Glomerular visceral epithelial cell (primary cell): ENCODE data around the gene TTC23L.
"Not testable (repeated sequence)": the region's sequence is repeated elsewhere in the genome, so short reads cannot be mapped to it uniquely, and the experiment has no call there.

ENCODE experiments used
- DNase-seq: peaks from one replicate; pipeline ENCODE4 v3.0.0-alpha.2; 2016; ENCODE audit errors: extremely low spot score

TTC23L gene

DNA sequence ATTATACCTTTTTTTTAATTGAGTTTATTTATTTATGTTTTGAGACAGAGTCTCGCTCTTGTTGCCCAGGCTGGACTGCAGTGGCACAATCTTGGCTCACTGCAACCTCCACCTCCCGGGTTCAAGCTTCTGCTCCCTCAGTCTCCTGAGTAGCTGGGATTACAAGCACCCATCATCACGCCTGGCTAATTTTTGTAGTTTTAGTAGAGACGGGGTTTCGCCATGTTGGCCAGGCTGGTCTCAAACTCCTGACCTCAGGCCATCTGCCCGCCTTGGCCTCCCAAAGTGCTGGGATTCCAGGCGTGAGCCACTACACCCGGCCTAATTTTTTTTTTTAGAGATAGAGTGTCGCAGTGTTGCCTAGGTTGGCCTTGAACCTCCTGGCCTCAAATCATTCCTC lies 84.3 kb downstream of the TTC23L start:
- not testable (repeated sequence) for DNase-seq

DNA sequence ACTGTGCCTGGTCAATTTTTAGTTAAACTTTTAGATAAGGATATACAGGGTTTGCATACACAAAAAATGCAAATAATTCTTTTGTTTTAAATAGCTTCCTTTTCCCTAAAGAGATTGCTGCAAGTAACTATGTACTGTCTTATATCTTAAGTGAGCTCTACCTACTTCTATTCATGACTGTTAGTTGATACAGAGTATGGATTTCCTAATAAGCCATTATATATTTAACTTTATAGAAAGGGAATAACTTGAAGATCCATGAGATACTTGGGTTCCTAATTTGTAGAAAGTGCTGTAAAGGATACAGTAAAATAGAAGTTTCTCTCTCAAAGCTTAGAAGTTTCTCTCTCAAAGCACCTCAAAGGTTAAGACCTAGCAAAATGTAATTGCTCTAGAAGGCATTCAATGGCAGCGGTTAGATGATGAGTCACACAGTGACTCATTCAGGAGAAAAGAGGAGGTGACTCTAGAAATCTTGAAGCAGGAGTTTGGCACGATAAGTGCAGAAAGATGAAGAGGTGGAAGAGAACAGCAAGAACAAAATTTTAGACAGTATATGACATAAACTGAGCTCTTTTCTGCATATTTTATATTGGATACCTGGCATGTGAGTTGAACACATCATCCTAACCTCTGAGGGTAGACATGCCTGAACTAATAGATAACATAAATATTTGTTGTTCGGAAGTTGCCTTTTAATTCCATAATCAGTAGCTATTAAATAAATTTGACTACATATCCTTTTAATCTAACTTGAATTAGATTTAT lies 84.9 kb downstream of the TTC23L start:
- DNase-seq: peak; percentile 81

DNA sequence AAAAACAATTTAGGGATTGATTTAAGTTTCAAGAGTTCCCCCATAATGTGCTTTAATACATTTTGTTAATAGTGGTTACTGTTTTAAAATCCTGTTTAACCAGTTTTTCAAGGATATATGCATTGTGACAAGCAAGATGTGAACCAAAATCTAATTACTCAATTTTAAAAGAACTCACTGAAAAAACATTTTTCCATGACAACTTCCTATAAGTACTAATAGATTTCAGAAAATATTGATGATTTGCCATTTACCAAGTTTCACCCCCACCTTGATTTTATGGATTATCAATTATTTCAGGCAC lies 85.5 kb downstream of the TTC23L start:
- DNase-seq: no peak

DNA sequence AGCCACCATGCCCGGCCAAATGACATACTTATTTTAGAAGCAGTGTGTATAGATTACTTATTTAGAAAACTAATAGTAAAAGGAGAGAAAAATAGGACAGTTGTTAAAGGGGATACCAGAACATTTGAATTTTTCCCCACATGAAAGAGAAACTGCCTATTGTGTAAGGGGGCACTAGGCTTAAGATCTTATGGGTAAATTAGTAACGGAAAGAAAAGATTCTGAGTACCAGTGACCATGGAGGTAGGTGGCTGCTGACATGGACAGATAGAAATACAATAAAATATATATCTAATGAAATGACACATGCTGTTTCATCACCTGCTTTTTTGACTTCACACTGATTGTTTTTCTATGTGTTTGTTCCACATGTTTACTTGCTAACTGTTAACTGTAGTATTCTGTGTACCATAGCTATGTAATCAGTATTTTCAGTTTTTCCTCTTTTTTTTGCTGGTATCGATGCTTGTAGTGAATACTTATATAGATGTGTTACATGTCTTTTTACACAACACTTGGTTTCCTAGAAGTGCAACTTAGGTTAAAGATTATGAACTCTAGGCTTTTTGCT lies 87.4 kb downstream of the TTC23L start:
- DNase-seq: no peak

DNA sequence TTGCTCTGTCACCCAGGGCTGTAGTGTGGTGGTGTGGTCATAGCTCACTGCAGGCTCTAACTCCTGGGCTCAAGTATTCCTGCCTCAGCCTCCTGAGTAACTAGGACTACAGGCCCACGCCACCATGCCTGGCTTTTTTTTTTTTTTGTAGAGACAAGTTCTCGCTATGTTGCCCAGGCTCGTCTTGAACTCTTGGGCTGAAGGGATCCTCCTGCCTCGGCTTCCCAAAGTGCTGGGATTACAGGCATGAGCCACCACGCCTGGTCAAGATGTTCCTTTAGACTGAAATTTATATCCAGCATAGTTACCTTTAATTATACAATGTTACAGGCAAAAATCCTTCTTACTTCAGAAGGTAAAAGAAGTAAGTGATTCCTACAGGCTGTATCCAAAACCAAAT lies 88.8 kb downstream of the TTC23L start:
- DNase-seq: no peak

DNA sequence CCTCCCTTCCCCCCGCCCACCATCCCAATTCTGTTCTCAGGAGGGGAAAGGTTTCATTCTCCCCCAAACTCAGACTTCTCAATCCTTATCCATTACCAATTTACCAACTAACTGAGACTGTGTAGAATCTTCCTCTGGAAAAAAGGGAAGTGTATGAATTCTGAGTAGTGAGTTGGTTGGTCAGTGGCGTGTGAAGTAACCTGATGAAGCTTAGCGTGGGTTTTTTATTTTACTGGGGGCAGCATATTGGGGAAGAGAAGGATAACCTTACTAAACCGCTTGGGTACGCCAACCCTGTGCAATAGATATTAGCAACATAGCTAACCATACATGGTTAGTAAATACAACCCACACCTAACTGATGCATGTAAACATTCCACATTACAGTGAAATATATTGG lies 89.3 kb downstream of the TTC23L start:
- no peak for DNase-seq

DNA sequence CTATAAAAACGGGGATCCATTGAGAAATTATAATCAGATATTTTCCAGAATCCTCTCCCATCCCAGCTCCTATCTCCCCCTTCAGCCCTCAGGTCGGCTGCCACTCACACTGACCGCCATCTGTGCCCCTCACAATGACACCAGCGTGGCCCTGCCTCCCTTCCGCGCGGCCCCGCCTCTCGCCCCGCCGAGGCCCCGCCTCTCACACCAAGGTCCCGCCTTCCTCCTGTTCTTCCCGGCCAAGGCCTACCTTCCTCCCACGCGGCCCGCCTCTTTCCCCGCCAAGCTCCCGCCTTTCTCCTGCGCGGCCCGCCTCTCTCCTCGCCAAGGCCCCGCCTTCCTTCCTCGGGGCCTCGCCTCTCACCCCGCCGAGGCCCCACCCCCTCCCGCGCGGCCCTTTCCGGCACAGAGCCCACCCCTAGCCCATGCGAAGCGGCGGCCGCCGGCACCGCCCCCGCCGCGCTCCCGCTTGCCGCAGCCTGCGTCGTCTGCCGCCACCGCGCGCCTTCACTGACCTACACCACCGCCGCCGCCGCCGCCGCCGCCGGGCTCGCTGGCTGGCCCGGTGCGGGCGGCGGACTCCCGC lies 90.3 kb downstream of the TTC23L start, which contains the start of gene DNAJC21:
Gene DNAJC21 (plus strand): TSS at position 426 of the 586 bp plus-strand sequence. CDS start 261 bp downstream, outside the sequence.
- peak; percentile 99 for DNase-seq

DNA sequence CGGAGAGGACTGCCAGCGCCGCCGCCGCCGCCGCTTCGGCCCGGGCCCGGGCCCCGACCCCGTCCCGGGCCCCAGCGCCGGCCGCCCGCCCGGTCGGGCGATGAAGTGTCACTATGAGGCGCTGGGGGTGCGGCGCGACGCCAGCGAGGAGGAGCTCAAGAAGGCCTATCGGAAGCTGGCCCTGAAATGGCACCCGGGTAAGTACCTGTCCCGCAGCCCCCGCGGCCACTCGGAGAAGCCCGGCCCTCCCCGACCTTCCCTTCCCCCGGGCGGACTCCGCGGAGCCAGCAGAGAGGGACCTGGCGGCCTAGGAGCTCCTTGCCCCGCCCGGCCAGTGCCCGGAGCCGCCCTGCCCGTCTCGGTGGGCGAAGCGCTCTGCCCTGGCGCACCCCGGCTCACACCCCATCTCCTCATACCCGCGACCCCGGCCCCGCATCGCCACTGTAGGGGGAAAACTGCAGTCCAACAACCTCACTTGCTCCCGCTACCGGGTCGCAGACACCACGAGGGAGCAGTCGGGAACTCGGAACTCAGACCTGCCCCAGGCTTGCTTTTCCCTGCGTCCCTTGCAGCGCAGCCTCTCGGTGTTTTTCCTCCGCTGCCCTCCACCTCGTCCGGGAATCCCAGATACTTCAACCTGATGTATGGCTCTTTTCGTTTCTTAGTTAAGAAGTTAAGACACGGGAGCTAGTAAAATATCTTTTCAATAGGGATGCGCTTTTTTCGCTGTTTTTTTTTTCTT lies 90.9 kb downstream of the TTC23L start:
- DNase-seq: peak; percentile 91

DNA sequence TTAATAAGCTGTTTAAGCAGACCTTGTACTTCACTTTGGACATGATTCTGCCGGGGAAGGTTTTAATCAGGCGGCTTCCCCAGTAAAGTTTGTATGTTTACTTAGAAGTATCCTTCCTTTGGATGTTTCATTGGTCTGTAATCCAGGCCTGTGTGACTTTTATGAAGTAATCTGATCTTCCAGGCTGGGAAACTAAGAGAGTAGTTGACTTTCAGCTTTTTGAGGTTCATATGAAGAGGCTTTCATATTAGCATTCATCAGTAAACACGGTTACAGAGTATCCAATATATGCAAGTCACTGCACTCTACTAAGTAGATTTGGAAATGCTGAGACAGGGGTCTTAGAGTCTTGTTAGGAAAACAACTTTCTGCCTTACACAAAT lies 91.5 kb downstream of the TTC23L start:
- no peak for DNase-seq

DNA sequence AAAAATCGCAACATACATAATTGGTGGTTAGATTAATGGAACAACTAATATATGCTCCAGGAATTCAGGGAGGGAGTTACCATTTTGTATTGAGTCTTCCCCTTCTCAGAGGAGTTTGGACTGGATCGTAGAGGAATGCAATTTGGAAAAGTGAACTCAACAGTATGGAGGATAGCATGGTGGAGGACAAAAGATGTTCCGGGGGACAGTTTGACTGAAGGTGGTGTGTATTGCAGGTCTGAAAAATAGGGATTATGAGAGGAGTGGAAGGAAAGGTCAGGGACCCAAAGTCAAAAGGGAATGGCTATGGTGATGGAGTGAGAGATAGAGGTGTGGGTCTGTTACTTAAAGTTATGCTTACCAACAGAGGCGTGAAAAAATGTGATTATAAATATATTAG lies 91.9 kb downstream of the TTC23L start:
- DNase-seq: no peak

DNA sequence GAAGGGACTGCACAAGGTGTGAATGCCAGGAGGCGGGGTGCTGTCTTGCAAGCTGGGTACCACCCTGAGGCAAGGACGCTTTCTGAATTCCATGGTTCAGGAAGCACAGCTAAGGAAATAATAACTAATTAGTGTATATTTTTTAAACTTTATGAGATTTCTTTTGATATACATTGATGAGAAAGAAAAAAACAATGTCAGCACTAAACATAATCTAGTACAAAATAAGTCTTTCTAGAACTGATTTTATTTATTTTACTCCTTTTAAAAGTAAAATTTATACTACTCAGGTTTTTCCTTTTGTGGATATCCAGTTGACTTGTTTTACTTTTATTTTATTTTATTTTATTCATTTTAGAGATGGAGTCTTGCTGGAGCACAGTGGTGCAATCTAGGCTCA lies 94.0 kb downstream of the TTC23L start:
- DNase-seq: no peak

DNA sequence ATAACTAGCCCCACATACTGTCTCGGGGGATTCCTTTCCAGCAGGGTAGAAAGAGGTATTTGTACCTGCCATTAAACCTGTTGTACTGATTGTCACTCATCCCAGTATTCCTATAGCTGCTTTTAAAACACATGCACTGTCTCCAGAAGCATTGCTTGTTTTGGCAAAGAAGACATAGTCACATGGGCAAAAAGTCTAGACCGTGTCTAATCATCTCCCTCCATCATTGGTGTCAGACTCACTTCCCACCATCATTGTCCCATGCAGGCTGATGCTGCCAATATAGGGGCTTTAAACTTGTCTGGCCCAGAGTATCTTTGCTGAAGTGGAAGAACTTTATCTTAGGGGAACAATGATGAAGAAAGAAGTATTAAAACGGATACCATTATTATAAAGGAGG lies 103.0 kb downstream of the TTC23L start:
- DNase-seq: no peak

DNA sequence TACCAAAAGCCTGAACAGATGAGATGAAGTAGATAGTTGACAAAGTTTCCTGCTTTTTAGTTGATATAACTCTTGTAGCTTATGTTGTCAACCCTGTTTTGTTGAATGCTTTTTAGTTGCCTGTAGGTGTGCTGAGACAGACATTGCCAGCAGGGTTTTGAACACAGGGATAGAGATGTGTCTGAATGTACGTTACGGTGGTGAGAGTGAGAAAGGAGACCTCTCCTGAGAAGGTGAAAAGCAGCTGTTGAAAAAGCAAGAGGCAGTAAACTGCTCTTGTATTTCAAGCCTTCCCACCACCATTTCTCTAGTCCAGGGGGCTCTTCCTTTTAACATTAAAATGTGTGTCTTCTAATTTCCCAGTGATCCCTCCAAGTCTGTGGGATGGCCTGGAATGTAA lies 105.1 kb downstream of the TTC23L start:
- no peak for DNase-seq

DNA sequence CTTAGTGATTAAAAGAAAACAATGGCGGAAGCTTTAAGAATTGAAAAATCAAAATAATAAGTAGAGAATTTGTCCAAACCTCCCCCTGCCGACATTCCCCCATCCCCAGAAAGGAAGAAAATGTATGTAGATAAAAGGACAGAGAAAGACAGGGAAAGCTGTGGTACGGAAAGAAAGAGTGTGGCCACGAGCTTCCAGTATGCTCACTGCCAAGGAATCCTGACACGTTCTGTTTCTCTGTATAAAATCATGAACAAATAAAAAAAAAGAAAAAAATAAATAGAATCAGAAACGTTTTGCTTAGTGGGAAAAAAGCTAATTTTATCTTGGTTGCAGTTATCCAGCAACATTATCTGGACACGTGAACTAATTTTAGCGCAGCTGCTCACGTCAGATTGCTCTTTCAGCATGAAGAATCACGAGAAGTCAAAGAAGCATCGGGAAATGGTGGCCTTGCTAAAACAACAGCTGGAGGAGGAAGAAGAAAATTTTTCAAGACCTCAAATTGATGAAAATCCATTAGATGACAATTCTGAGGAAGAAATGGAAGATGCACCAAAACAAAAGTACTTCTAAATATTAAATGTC lies 105.6 kb downstream of the TTC23L start:
- no peak for DNase-seq
